ENCODE measurements around the gene PKIG. TPM values are rescaled to one million over a fixed set of nuclear protein-coding genes. Genes with fewer than 3 reads are reported as not detected.

PKIG gene
- total RNA-seq, 1 experiment from 2014 or later, result 27.0 TPM

DNA sequence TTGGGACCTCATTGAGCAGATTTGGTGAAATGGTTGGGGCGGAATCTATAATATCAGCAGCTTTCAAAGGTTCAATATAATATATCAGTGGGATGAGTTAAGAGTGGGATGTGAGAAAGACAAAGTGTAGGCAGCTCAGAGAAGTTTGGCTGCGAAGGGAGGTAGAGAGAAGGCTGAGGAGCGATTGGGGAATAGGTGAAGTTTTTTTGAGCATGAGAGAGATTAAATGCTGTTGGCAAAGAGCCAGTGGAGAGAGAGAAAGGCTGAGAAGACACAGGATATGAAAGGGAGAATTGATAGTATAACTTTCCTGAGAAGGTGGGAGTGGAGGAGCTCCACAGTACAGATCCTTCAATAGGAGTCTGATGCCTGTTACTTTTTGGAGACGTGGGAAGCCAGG, 48.5 kb upstream of the PKIG start:
- H3K4me1 ChIP-seq (ENCODE audit: insufficient read depth, low read length), result no peaks in the 10 kb centered on the region
- H3K27me3 Mint-ChIP-seq (ENCODE audit: low read depth), result no peaks in the 10 kb centered on the region
- H3K27ac ChIP-seq (ENCODE audit: insufficient read length, low read depth, low read length), result no peak overlapping the region
- peaks cover 3% of the 10 kb centered on the region for H3K79me1 ChIP-seq (ENCODE audit: insufficient read depth, low read depth, low read length, poor library complexity, severe bottlenecking)
- no peaks in the 10 kb centered on the region for H3K36me3 Mint-ChIP-seq (ENCODE audit: insufficient read depth in 1 of 3, low read depth in 3 of 3)
- no peak overlapping the region for H2BK120ac ChIP-seq (ENCODE audit: low read depth, low read length, poor library complexity, severe bottlenecking)
- no peak overlapping the region for H2AFZ ChIP-seq (ENCODE audit: low read length)
- H3K4ac ChIP-seq (ENCODE audit: low read depth, low read length), result no peak overlapping the region
- H3K79me2 ChIP-seq (ENCODE audit: insufficient read depth, low read length), result no peaks in the 10 kb centered on the region
- WGBS (ENCODE audit: extremely low coverage, insufficient read length, low lambda C conversion rate), result 100% methylated on average over 1 of the region's 4 CpGs
- H2AK5ac ChIP-seq (ENCODE audit: insufficient read length, low read length), result no peak overlapping the region
- H3K9me3 Mint-ChIP-seq, result no peaks in the 10 kb centered on the region
- H2BK15ac ChIP-seq (ENCODE audit: low read depth, low read length), result no peak overlapping the region
- H4K5ac ChIP-seq (ENCODE audit: insufficient read length, low read depth, low read length), result no peak overlapping the region
- H4K91ac ChIP-seq (ENCODE audit: insufficient read length, low read depth, low read length), result no peak overlapping the region
- H3T11ph ChIP-seq (ENCODE audit: low read length), result no peak overlapping the region
- no peak overlapping the region for H3K14ac ChIP-seq (ENCODE audit: insufficient read depth, low read length)
- no peaks in the 10 kb centered on the region for H3K9me3 ChIP-seq (ENCODE audit: control insufficient read depth, low read depth, low read length)
- TF ChIP-seq, protein P1, sequence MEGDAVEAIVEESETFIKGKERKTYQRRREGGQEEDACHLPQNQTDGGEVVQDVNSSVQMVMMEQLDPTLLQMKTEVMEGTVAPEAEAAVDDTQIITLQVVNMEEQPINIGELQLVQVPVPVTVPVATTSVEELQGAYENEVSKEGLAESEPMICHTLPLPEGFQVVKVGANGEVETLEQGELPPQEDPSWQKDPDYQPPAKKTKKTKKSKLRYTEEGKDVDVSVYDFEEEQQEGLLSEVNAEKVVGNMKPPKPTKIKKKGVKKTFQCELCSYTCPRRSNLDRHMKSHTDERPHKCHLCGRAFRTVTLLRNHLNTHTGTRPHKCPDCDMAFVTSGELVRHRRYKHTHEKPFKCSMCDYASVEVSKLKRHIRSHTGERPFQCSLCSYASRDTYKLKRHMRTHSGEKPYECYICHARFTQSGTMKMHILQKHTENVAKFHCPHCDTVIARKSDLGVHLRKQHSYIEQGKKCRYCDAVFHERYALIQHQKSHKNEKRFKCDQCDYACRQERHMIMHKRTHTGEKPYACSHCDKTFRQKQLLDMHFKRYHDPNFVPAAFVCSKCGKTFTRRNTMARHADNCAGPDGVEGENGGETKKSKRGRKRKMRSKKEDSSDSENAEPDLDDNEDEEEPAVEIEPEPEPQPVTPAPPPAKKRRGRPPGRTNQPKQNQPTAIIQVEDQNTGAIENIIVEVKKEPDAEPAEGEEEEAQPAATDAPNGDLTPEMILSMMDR (conservative IDR thresholded peaks at IDR 0.05), result no peak
- no peak overlapping the region for H3K56ac ChIP-seq (ENCODE audit: insufficient read length, low read depth, low read length)
- H2BK12ac ChIP-seq (ENCODE audit: insufficient read length, low read depth, low read length), result no peak overlapping the region
- H3K27me3 ChIP-seq (ENCODE audit: insufficient read depth, low read length), result no peaks in the 10 kb centered on the region
- H3K18ac ChIP-seq (ENCODE audit: insufficient read length, low read depth, low read length), result no peak overlapping the region
- no peak overlapping the region for H3K4me2 ChIP-seq (ENCODE audit: insufficient read depth, insufficient read length, low read length)
- no peak overlapping the region for H3K23ac ChIP-seq (ENCODE audit: insufficient read length, low read depth, low read length)
- no peak for DNase-seq
- H3K4me3 Mint-ChIP-seq, result no peak overlapping the region
- no peak overlapping the region for H3K9ac ChIP-seq (ENCODE audit: extremely low read depth, insufficient read length, low read length)
- no peak overlapping the region for H4K8ac ChIP-seq (replicated peaks; ENCODE audit: insufficient read length, low read depth, low read length)
- no peak overlapping the region for H3K27ac Mint-ChIP-seq
- H2BK20ac ChIP-seq (ENCODE audit: low read depth, low read length, poor library complexity, severe bottlenecking), result no peak overlapping the region
- no peaks in the 10 kb centered on the region for H4K20me1 ChIP-seq (ENCODE audit: control insufficient read depth, insufficient read depth, insufficient read length)
- peaks cover 14% of the 10 kb centered on the region for H3K23me2 ChIP-seq (ENCODE audit: insufficient read length, low read depth, low read length, poor library complexity, severe bottlenecking)
- no peak overlapping the region for H2BK5ac ChIP-seq (ENCODE audit: insufficient read length, low read length)
- peaks cover 2 to 3% of the 10 kb centered on the region in 2 experiments; a peak in 3 of 4 replicates for H3K4me1 Mint-ChIP-seq
